ENCODE results near the gene NEAT1.
A peak's percentile ranks its signal among the peaks of the same experiment; 100 is the strongest.

NEAT1 gene

DNA sequence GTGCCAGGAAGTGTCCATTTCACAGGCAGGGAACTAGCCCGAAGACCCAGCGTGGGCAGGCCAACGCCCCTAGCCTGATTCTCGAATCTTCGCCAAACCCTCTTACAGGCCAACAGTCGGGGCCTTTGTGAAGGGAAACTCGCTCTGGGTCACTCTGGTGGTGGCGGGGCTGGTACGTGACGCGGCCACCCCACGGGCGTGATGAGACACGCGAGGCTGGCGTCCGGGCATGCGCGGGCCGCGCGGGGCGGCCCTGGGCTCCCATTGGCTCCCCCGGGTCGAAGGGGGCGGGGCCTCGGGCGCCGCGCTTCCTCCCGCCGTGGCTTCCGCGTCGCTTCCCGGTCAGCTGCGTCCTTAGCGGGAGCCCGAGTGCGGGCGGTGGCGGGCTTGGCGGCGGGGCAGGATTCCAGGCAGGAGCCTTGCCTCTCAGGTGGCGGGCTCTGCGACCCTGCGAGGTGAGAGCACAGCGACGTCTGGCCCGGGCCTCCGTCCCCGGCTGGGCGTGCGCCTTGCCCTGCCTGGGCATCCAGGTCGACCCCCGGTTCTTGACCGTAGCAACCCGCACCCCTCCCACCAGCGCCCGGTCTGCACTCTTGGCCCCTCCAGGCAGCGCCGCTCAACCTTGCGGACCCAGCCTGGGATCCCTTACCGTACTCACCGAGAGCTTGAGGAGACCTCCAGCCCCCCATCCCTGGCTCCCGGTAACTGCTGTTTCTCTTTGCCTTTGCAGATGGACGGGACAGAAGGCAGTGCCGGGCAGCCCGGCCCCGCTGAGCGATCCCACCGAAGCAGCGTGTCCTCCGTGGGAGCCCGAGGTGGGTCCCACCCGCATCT lies 36.1 kb upstream of the NEAT1 start, which contains the start of gene FRMD8:
FRMD8 (plus strand) TSS at position 331 of the 834 bp plus-strand sequence; CDS start at position 731, 400 bp downstream.
- DNase-seq (ENCODE audit: extremely low spot score), result peak; percentile 91
- CTCF ChIA-PET, result interaction anchor here (1.1 to 2.1 kb wide), 3 partner anchors 15 to 30 kb away, joined by 4 to 8 read pairs (median 7); no protein-coding TSS in a partner anchor
- POLR2A ChIA-PET, result interaction anchor here (0.5 to 16.9 kb wide), 10 partner anchors 10 to 402 kb away, joined by 3 to 264 read pairs (median 4); partner anchors contain the start of genes MALAT1 and NEAT1
- peak; percentile 92 for TF ChIP-seq L3MBTL2 (conservative IDR thresholded peaks at IDR 0.05)
- no peak for TF ChIP-seq ELF4 (IDR thresholded peaks at IDR 0.05)
- TF ChIP-seq TARDBP (IDR thresholded peaks at IDR 0.05), result peak; percentile 96

DNA sequence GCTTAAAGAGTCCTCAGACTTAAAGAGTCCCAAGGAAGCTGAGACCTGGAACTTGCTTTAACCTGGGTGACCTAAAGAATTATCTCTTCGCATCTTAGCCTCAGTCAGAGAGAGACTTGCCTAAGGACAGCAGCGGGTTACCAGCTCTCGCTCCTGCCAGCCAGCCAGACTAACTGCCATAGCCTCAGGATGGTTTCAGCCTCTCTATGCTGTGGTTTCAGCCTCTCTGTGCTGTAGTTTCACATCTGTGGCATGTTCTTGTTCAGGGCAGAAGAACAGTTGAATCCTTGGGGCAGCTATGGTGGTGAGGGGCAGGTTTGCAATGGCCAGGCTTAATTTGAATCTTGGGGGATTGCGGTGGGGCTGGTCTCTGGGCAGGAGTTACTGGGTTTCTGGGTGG lies 33.9 kb upstream of the NEAT1 start:
- no peak for DNase-seq (ENCODE audit: extremely low spot score)
- TF ChIP-seq ARNT (IDR thresholded peaks at IDR 0.05) (no peak), HDGF (IDR thresholded peaks at IDR 0.05; ENCODE audit: borderline replicate concordance) (no peak), SUZ12 (IDR thresholded peaks at IDR 0.05) (no peak), LEF1 (IDR thresholded peaks at IDR 0.05; ENCODE audit: borderline replicate concordance) (no peak), TARDBP (IDR thresholded peaks at IDR 0.05) (no peak), NFRKB (IDR thresholded peaks at IDR 0.05) (no peak), FOXK2 (IDR thresholded peaks at IDR 0.05) (no peak), ELF4 (IDR thresholded peaks at IDR 0.05) (no peak), FOXM1 (IDR thresholded peaks at IDR 0.05; ENCODE audit: borderline replicate concordance) (no peak), CTBP1 (IDR thresholded peaks at IDR 0.05; ENCODE audit: borderline replicate concordance) (no peak), BHLHE40 (IDR thresholded peaks at IDR 0.05; ENCODE audit: borderline replicate concordance) (no peak), SP1 (IDR thresholded peaks at IDR 0.05) (no peak)
- TF ChIP-seq, protein P1, sequence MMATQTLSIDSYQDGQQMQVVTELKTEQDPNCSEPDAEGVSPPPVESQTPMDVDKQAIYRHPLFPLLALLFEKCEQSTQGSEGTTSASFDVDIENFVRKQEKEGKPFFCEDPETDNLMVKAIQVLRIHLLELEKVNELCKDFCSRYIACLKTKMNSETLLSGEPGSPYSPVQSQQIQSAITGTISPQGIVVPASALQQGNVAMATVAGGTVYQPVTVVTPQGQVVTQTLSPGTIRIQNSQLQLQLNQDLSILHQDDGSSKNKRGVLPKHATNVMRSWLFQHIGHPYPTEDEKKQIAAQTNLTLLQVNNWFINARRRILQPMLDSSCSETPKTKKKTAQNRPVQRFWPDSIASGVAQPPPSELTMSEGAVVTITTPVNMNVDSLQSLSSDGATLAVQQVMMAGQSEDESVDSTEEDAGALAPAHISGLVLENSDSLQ (IDR thresholded peaks at IDR 0.05), result no peak
- ChIA-PET POLR2A (interaction anchor here (0.8 to 16.9 kb wide), 8 partner anchors 9 to 113 kb away, joined by 3 to 264 read pairs (median 4); partner anchors contain the start of genes MALAT1 and NEAT1), CTCF (interaction anchor here (1.3 to 1.7 kb wide), 2 partner anchors 27 to 80 kb away, joined by 5 to 7 read pairs; no protein-coding TSS in a partner anchor)

DNA sequence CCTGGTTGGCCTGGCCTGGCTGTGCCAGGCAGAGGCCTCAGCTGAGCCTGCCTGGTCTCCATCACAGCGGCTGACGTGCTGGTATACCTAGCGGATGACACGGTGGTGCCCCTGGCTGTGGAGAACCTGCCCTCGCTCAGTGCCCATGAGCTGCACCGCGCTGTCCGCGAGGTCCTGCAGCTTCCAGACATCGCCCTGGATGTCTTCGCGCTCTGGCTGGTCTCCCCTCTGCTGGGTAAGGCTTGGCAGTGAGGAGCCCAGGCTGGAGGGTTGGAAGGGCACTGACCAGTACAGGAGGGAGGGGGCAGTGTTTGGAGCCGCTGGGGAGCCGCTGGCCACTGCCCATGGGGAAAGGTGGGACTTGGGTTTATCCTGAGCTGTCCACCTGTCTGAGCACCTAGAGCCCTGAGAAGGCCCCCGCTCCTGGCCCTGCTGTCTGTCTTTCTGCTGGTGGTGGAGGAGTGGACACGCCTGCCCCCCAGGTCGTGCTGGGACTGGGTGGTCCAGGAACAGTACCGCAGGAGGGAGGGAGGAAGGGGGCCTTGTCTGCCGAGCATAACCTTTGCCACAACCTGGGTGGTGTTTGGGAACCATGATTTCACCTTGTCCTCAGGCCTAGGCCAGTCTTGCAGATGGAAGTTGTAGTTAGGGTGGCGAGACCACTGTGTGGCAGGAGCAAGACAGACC lies 33.2 kb upstream of the NEAT1 start:
- TF ChIP-seq ELF4 (IDR thresholded peaks at IDR 0.05) (no peak), BHLHE40 (IDR thresholded peaks at IDR 0.05; ENCODE audit: borderline replicate concordance) (no peak), NFRKB (IDR thresholded peaks at IDR 0.05) (no peak), TARDBP (IDR thresholded peaks at IDR 0.05) (no peak), CTBP1 (IDR thresholded peaks at IDR 0.05; ENCODE audit: borderline replicate concordance) (no peak), ZNF384 (IDR thresholded peaks at IDR 0.05) (no peak), FOXM1 (IDR thresholded peaks at IDR 0.05; ENCODE audit: borderline replicate concordance) (no peak)
- CTCF ChIA-PET, result interaction anchor here (1.9 kb wide), 1 partner anchor 27 kb away, joined by 5 read pairs; no protein-coding TSS in a partner anchor
- DNase-seq (ENCODE audit: extremely low spot score), result no peak
- POLR2A ChIA-PET, result interaction anchor here (1.5 to 16.9 kb wide), 3 partner anchors 31 to 112 kb away, joined by 4 to 264 read pairs (median 38); partner anchors contain the start of genes MALAT1 and NEAT1

DNA sequence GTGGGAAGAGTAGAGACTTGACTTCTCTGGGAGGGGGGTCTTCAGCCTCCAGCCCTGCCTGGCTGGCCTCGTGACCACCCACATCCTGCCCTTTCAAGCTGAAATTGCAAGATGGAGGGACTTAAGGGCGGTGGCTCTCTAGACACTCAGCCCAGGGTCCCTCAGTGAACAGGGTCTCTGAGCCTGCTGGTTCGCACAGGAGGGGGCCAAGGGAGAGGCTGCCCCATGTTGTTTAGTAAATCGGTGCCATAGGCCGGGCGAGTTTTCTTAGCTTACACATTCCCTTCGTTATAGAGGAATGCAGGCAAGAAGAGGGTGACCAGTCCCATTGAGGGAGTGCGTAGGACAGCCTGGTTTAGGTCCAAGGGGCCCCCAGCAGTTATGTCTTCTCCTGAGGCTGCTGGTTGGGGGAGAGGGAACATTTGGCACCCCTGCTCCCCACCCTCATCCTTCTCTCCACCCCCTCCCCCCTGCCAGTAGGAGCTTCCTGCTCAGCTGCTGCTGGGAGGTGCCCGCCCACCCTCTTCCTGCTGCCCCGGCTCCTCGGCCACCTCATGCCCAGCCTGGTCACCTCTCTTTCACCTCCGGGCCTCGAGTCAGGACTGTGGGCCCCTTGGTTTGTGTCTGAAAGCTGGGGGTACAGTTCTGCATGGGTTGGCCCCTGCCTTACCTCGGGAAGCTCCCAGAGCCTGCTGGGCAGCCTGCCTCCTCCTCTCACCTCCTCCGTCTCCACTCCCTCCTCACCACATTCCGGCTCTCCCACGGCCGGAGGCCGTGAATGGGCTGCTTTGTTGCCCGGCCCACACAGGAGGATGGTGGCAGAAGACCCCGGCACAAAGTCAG lies 32.3 kb upstream of the NEAT1 start:
- CTCF ChIA-PET, result interaction anchor here (1.9 kb wide), 1 partner anchor 26 kb away, joined by 5 read pairs; no protein-coding TSS in a partner anchor
- TF ChIP-seq TARDBP (IDR thresholded peaks at IDR 0.05), result no peak
- no peak for TF ChIP-seq BHLHE40 (IDR thresholded peaks at IDR 0.05; ENCODE audit: borderline replicate concordance)
- TF ChIP-seq FOXA1 (IDR thresholded peaks at IDR 0.05), result no peak
- no peak for TF ChIP-seq ELF4 (IDR thresholded peaks at IDR 0.05)
- no peak for TF ChIP-seq FOXK2 (IDR thresholded peaks at IDR 0.05)
- no peak for TF ChIP-seq ARNT (IDR thresholded peaks at IDR 0.05)
- TF ChIP-seq CTBP1 (IDR thresholded peaks at IDR 0.05; ENCODE audit: borderline replicate concordance), result no peak
- no peak for TF ChIP-seq L3MBTL2 (conservative IDR thresholded peaks at IDR 0.05)
- no peak for TF ChIP-seq LEF1 (IDR thresholded peaks at IDR 0.05; ENCODE audit: borderline replicate concordance)
- no peak for TF ChIP-seq HDGF (IDR thresholded peaks at IDR 0.05; ENCODE audit: borderline replicate concordance)
- TF ChIP-seq ZNF384 (IDR thresholded peaks at IDR 0.05), result no peak
- TF ChIP-seq NFRKB (IDR thresholded peaks at IDR 0.05), result no peak
- no peak for TF ChIP-seq FOXM1 (IDR thresholded peaks at IDR 0.05; ENCODE audit: borderline replicate concordance)
- TF ChIP-seq SUZ12 (IDR thresholded peaks at IDR 0.05), result no peak
- no peak for DNase-seq (ENCODE audit: extremely low spot score)
- POLR2A ChIA-PET, result interaction anchor here (1.5 to 16.9 kb wide), 3 partner anchors 30 to 111 kb away, joined by 4 to 264 read pairs (median 38); partner anchors contain the start of genes MALAT1 and NEAT1

DNA sequence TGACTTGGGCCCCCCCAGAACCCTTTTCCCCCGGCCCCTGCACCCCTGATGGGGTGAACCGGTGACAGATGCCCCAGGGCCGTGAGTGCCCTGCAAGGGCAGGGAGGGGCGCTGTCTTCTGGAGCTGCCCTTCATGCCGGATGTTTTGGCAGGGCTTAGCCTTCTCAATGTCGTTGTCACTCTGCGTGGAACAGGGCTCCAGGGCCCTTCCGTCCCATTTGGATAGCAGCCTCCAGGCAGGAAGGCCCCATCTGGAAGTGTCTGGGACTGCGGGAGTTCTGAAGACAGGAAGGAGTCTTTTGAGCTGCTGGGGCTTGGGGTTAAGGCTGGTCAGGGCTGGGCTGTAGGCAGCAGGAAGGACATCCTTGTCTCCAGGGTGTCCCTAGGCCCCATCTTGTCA lies 31.6 kb upstream of the NEAT1 start:
- POLR2A ChIA-PET, result interaction anchor here (6.2 to 16.9 kb wide), 2 partner anchors 29 to 108 kb away, joined by 38 to 264 read pairs; partner anchors contain the start of genes MALAT1 and NEAT1
- CTCF ChIA-PET, result interaction anchor here (1.9 kb wide), 1 partner anchor 25 kb away, joined by 5 read pairs; no protein-coding TSS in a partner anchor
- DNase-seq (ENCODE audit: extremely low spot score), result peak; percentile 21
- TF ChIP-seq LEF1 (IDR thresholded peaks at IDR 0.05; ENCODE audit: borderline replicate concordance) (no peak), ZNF384 (IDR thresholded peaks at IDR 0.05) (no peak), CTBP1 (IDR thresholded peaks at IDR 0.05; ENCODE audit: borderline replicate concordance) (no peak), BHLHE40 (IDR thresholded peaks at IDR 0.05; ENCODE audit: borderline replicate concordance) (no peak)
- TF ChIP-seq, protein P1 (IDR thresholded peaks at IDR 0.05), result no peak

Measured in HEK293T (cell line).